ENCODE measurements around the gene ABCF1.

The ABCF1 gene

GRCh38 chr6:30562470-30563425 lies 8.5 kb upstream of the ABCF1 start:
- TF ChIP-seq CTCF (conservative IDR thresholded peaks at IDR 0.05; ENCODE audit: low read length), result no peak
- H3K4me3 ChIP-seq (ENCODE audit: low read length), result no peak overlapping the region
- no peak for DNase-seq (ENCODE audit: low read depth)

GRCh38 chr6:30564114-30564513 lies 7.1 kb upstream of the ABCF1 start:
- H3K4me3 ChIP-seq (ENCODE audit: low read length), result no peak overlapping the region
- DNase-seq (ENCODE audit: low read depth), result no peak
- TF ChIP-seq CTCF (conservative IDR thresholded peaks at IDR 0.05; ENCODE audit: low read length), result no peak

DNA sequence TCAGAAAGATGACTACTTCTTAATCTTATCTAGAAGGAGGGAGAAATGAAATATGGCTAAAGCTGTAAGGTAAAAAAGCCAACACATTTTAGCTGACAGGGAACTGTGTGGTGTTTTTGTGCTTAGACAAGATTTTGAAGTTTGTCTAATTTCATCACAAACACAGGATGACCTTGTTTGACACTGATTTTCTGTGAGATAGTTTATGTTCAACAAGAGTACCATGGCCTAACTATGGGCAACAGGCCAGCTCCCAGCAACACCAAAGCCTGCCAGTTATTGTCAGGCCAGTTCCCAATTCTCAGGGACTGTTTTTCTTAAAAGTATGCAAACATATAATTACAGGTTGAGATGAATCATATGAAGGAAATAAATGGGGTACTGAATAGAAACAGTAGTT lies 5.5 kb upstream of the ABCF1 start:
- H3K4me3 ChIP-seq (ENCODE audit: low read length), result no peak overlapping the region
- no peak for TF ChIP-seq CTCF (conservative IDR thresholded peaks at IDR 0.05; ENCODE audit: low read length)
- DNase-seq (ENCODE audit: low read depth), result no peak

- DNase-seq (ENCODE audit: low read depth), result no peak
- H3K4me3 ChIP-seq (ENCODE audit: low read length), result no peak overlapping the region
- no peak for TF ChIP-seq CTCF (conservative IDR thresholded peaks at IDR 0.05; ENCODE audit: low read length)
These were observed 3.0 kb upstream of the ABCF1 start for GRCh38 chr6:30568245-30568644.

GRCh38 chr6:30570263-30570662 lies 979 bp upstream of the ABCF1 start:
- no peak for TF ChIP-seq CTCF (conservative IDR thresholded peaks at IDR 0.05; ENCODE audit: low read length)
- no peak for DNase-seq (ENCODE audit: low read depth)
- H3K4me3 ChIP-seq (ENCODE audit: low read length), result peak overlapping the region; percentile 87

GRCh38 chr6:30570740-30571074 lies 535 bp upstream of the ABCF1 start:
- TF ChIP-seq CTCF (conservative IDR thresholded peaks at IDR 0.05; ENCODE audit: low read length), result no peak
- H3K4me3 ChIP-seq (ENCODE audit: low read length), result peak overlapping the region; percentile 87
- peak; percentile 13 for DNase-seq (ENCODE audit: low read depth)

DNA sequence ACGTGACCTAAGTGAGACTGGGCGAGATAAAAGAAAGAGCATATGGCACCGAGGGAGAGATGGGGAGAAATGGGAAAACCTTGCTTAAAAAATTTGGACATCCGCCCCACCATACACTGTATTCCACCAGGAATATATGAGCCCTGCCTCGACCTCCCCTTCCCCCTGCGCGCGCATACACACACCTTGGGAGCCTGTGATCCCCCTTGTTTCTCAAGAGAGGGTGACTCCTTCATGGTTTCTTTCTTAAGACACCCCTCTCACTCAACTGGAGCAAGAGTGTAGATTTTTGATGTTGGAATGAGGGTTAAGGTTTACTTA lies 480 bp downstream of the ABCF1 start:
- no peak for TF ChIP-seq CTCF (conservative IDR thresholded peaks at IDR 0.05; ENCODE audit: low read length)
- no peak for DNase-seq (ENCODE audit: low read depth)
- peak overlapping the region; percentile 98 for H3K4me3 ChIP-seq (ENCODE audit: low read length)
